RPMI7951 (cell line): ENCODE results near the gene SLC16A10. TPM values are rescaled to one million over a fixed set of nuclear protein-coding genes. Genes with fewer than 3 reads are reported as not detected.

ENCODE experiments used
- DNase-seq: peaks from one replicate; pipeline ENCODE4 v3.0.0-alpha.2; 2012; ENCODE audit warnings: low read depth
- total RNA-seq: library from RNA; depleted of rRNA; stranded (reverse); fragments of >200 nt; shearing (Covaris generic); gene quantifications from 2 replicates; pipeline ENCODE4 v1.2.3, GENCODE V29; 2014; rRNA removed

SLC16A10 gene
- total RNA-seq, 1 experiment from 2014 or later, result not detected

GRCh38 chr6:111259089-111259831 is 172.0 kb downstream of the SLC16A10 start:
- peak; percentile 98 for DNase-seq

- DNase-seq, result peak; percentile 19
These were observed 173.4 kb downstream of the SLC16A10 start for GRCh38 chr6:111260570-111261298.

- peak; percentile 83 for DNase-seq
These were observed 176.5 kb downstream of the SLC16A10 start for GRCh38 chr6:111263837-111264236.

GRCh38 chr6:111265842-111266241 is 178.5 kb downstream of the SLC16A10 start:
- no peak for DNase-seq

- DNase-seq, result no peak
These were observed 179.0 kb downstream of the SLC16A10 start for GRCh38 chr6:111266276-111266675.

- no peak for DNase-seq
These were observed 180.5 kb downstream of the SLC16A10 start for GRCh38 chr6:111267764-111268333.

- DNase-seq, result no peak
These were observed 182.2 kb downstream of the SLC16A10 start for GRCh38 chr6:111269401-111269970.

GRCh38 chr6:111270121-111270520 is 182.8 kb downstream of the SLC16A10 start:
- no peak for DNase-seq

- DNase-seq, result no peak
These were observed 187.4 kb downstream of the SLC16A10 start for GRCh38 chr6:111274593-111275217.

- DNase-seq, result no peak
These were observed 189.0 kb downstream of the SLC16A10 start for GRCh38 chr6:111276335-111276734.

- no peak for DNase-seq
These were observed 189.4 kb downstream of the SLC16A10 start for GRCh38 chr6:111276736-111277135.

- DNase-seq, result no peak
These were observed 190.5 kb downstream of the SLC16A10 start for GRCh38 chr6:111277819-111278218.

- DNase-seq, result no peak
These were observed 191.4 kb downstream of the SLC16A10 start for GRCh38 chr6:111278731-111279130.

- DNase-seq, result no peak
These were observed 193.2 kb downstream of the SLC16A10 start for GRCh38 chr6:111280445-111280955.

Other genes with a start within 250 kb of the SLC16A10 start
- gene AMD1, start 212.7 kb upstream of the SLC16A10 start, total RNA-seq, result 95.2 and 123 TPM in 2 replicates
- gene GTF3C6, start 128.8 kb upstream of the SLC16A10 start, total RNA-seq, result 106 and 116 TPM in 2 replicates
- 55.0 and 66.9 TPM in 2 replicates for gene RPF2, start 105.5 kb upstream of the SLC16A10 start, total RNA-seq